GM23338 (cell line): ENCODE measurements around the gene ACP5.

ENCODE experiments used
- CREB1 ChIP-seq: fragments of 250-450 bp; sonication (Bioruptor Pico); IDR thresholded peaks from 2 replicates; pipeline ENCODE4 v1.5.0; 2020; ENCODE audit warnings: low read depth, mild to moderate bottlenecking, moderate library complexity
- EZH2 ChIP-seq: fragments of 200-600 bp; sonication (generic); IDR thresholded peaks from one replicate; pipeline ENCODE4 v1.8.0; 2017; ENCODE audit warnings: antibody characterized with exemption, mild to moderate bottlenecking, low read depth; ENCODE audit not compliant: unreplicated experiment
- EZH2phosphoT487 ChIP-seq: fragments of 200-600 bp; sonication (generic); IDR thresholded peaks from one replicate; pipeline ENCODE4 v1.8.1; 2018; ENCODE audit warnings: antibody characterized with exemption; ENCODE audit not compliant: unreplicated experiment
- POLR2AphosphoS5 ChIP-seq: IDR thresholded peaks from 2 replicates; pipeline ENCODE4 v1.6.1; 2016; ENCODE audit warnings: antibody characterized with exemption, low read depth
- STAT1 ChIP-seq: IDR thresholded peaks from one replicate; pipeline ENCODE4 v1.6.1; 2016; ENCODE audit warnings: antibody characterized with exemption; ENCODE audit not compliant: unreplicated experiment
- TF ChIP-seq, protein P1 (sequence below), 2 experiments: fragments of 200-600 bp in 1 of 2; sonication (generic) in 1 of 2; conservative IDR thresholded peaks; 2 replicates each; pipeline versions ENCODE4 v1.5.1 to v1.6.1; 2016 to 2017; ENCODE audit warnings: antibody characterized with exemption in 2 of 2, low read depth in 2 of 2, mild to moderate bottlenecking in 2 of 2, moderate library complexity in 1 of 2
- TF ChIP-seq, protein P2 (sequence below): IDR thresholded peaks from 2 replicates; pipeline ENCODE4 v1.6.1; 2016; ENCODE audit warnings: antibody characterized with exemption
- TF ChIP-seq, protein P3 (sequence below): IDR thresholded peaks from one replicate; pipeline ENCODE4 v1.6.1; 2018; ENCODE audit warnings: antibody characterized with exemption; ENCODE audit not compliant: unreplicated experiment

GRCh38 chr19:11598746-11599145 is 21.3 kb upstream of the ACP5 start:
- TF ChIP-seq EZH2 (no peak), POLR2AphosphoS5 (no peak), STAT1 (no peak), EZH2phosphoT487 (no peak), CREB1 (CRISPR knock-in tag) (no peak)
- TF ChIP-seq, protein P1, sequence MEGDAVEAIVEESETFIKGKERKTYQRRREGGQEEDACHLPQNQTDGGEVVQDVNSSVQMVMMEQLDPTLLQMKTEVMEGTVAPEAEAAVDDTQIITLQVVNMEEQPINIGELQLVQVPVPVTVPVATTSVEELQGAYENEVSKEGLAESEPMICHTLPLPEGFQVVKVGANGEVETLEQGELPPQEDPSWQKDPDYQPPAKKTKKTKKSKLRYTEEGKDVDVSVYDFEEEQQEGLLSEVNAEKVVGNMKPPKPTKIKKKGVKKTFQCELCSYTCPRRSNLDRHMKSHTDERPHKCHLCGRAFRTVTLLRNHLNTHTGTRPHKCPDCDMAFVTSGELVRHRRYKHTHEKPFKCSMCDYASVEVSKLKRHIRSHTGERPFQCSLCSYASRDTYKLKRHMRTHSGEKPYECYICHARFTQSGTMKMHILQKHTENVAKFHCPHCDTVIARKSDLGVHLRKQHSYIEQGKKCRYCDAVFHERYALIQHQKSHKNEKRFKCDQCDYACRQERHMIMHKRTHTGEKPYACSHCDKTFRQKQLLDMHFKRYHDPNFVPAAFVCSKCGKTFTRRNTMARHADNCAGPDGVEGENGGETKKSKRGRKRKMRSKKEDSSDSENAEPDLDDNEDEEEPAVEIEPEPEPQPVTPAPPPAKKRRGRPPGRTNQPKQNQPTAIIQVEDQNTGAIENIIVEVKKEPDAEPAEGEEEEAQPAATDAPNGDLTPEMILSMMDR (conservative IDR thresholded peaks at IDR 0.05; ENCODE audit: low read depth in 2 of 2): no peak
- TF ChIP-seq, protein P2, sequence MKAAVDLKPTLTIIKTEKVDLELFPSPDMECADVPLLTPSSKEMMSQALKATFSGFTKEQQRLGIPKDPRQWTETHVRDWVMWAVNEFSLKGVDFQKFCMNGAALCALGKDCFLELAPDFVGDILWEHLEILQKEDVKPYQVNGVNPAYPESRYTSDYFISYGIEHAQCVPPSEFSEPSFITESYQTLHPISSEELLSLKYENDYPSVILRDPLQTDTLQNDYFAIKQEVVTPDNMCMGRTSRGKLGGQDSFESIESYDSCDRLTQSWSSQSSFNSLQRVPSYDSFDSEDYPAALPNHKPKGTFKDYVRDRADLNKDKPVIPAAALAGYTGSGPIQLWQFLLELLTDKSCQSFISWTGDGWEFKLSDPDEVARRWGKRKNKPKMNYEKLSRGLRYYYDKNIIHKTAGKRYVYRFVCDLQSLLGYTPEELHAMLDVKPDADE: no peak
- TF ChIP-seq, protein P3, sequence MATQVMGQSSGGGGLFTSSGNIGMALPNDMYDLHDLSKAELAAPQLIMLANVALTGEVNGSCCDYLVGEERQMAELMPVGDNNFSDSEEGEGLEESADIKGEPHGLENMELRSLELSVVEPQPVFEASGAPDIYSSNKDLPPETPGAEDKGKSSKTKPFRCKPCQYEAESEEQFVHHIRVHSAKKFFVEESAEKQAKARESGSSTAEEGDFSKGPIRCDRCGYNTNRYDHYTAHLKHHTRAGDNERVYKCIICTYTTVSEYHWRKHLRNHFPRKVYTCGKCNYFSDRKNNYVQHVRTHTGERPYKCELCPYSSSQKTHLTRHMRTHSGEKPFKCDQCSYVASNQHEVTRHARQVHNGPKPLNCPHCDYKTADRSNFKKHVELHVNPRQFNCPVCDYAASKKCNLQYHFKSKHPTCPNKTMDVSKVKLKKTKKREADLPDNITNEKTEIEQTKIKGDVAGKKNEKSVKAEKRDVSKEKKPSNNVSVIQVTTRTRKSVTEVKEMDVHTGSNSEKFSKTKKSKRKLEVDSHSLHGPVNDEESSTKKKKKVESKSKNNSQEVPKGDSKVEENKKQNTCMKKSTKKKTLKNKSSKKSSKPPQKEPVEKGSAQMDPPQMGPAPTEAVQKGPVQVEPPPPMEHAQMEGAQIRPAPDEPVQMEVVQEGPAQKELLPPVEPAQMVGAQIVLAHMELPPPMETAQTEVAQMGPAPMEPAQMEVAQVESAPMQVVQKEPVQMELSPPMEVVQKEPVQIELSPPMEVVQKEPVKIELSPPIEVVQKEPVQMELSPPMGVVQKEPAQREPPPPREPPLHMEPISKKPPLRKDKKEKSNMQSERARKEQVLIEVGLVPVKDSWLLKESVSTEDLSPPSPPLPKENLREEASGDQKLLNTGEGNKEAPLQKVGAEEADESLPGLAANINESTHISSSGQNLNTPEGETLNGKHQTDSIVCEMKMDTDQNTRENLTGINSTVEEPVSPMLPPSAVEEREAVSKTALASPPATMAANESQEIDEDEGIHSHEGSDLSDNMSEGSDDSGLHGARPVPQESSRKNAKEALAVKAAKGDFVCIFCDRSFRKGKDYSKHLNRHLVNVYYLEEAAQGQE: no peak
